GM13977 (cell line): ENCODE results near the gene LEMD2.

Experiments
- DNase-seq: peaks from one replicate; pipeline ENCODE4 v3.0.0; 2012; ENCODE audit warnings: low spot score
- in situ Hi-C: fragments of 300-500 bp; cut with MboI; formaldehyde crosslinking; loops from one replicate; pipeline ENCODE4 v1.12.0; 2022; ENCODE audit warnings: low sequenced_read_pairs, low pct_unique_long_range_greater_than_20kb, mixed read lengths, inconsistent platforms; ENCODE audit not compliant: unreplicated experiment
- TF ChIP-seq, protein P1 (sequence below): IDR thresholded peaks from 2 replicates; pipeline ENCODE4 v1.5.1; 2012; ENCODE audit warnings: mild to moderate bottlenecking, control low read depth; ENCODE audit not compliant: insufficient read depth; ENCODE audit errors: extremely low read depth, missing control alignments

Gene LEMD2

DNA sequence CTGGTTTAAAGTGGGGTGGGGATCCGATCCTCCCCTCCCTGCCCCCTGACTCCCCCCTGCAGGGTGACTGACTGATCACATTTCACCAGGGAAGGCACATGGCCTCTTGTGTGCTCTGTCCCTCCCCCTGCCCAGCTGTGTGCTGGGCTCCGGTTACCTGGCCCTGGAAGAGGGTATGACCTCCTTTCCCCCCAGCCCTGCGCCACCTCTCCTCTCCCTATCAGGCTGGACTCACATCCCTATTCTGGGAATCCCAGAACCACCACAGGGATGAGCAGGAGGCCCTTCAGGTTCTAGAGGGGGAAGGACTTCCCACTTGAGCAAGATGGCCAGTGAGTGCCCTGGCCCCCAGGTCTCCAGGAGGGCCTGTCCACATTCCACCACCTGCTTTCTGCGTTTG is 40.1 kb downstream of the LEMD2 start:
- no peak for DNase-seq
- in situ Hi-C loops, result no loop called here
- TF ChIP-seq, protein P1, sequence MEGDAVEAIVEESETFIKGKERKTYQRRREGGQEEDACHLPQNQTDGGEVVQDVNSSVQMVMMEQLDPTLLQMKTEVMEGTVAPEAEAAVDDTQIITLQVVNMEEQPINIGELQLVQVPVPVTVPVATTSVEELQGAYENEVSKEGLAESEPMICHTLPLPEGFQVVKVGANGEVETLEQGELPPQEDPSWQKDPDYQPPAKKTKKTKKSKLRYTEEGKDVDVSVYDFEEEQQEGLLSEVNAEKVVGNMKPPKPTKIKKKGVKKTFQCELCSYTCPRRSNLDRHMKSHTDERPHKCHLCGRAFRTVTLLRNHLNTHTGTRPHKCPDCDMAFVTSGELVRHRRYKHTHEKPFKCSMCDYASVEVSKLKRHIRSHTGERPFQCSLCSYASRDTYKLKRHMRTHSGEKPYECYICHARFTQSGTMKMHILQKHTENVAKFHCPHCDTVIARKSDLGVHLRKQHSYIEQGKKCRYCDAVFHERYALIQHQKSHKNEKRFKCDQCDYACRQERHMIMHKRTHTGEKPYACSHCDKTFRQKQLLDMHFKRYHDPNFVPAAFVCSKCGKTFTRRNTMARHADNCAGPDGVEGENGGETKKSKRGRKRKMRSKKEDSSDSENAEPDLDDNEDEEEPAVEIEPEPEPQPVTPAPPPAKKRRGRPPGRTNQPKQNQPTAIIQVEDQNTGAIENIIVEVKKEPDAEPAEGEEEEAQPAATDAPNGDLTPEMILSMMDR, result no peak

DNA sequence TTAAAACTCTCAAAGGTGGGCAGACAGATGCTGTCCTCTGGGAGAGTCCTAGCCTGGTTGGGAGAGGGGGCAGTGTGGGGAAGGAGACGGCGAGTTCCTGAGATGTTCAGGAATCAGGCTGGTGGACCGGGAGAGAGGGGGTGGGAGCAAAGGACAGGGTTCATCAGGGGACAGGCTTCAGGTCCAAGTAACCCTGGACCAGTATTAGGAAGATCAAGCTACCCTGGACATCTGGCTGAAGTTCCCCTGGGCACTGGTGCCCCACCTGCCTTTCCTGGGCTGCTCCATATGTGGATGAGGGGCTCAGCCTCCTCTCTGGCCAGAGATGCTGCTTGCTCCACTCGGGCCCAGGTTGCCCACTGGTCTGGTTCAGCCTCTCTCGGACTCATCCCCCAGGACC is 41.1 kb downstream of the LEMD2 start:
- in situ Hi-C loops, result no loop called here
- TF ChIP-seq, protein P1, result no peak
- no peak for DNase-seq

DNA sequence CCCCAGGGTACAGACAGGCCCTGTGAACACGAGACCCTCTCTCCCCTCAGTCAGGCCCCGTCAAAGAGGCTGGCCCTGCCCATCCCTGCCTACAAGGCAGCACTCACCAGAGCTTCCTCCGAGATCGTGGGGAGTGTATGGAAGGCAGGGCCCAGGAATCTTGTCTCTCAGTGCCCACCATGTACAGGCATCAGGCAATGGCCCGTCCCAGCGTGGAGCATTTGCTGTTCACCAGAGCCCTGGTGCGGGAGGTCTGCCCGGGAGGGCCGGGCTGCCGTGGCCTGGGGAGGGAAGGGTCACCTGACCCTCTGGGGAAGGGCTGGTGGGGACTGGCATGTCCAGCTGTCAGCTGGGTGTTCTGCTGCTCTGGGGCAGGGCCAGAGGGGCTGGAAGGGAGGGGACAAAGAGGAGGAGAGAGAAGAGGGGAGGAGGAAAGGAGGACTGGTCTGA is 42.3 kb downstream of the LEMD2 start, which contains the start of gene IP6K3:
TSS of gene IP6K3 (minus strand) at position 255 of the 450 bp plus-strand sequence. CDS start 11,429 bp downstream, outside the sequence.
- DNase-seq, result no peak
- in situ Hi-C loops, result no loop called here
- TF ChIP-seq, protein P1, result no peak

DNA sequence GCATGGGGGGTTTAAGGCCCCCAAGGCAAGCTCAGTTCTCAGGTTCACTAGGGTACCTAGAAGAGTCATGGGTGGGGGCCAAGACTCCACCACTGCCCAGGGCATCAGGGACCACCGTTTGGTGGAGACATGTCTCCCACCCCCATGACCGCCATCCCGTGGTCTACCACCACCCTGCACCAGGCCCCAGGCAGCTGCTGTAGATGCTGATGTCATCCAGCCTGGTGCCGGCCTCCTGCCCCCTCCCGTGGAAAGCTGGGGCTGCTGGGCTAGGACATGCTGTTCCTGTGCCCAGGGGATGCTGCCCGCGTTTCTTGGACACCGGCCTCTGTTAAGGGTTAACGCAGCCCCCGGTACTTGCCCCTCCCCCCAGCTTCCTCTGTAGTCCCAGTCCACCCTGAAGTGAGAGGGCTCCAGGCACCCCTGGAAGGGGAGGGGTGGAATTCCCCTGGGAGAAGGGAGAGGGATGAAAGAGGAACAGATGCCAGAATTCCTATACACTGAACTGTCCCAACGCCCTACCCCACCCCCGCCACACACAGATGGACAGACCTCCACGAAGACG is 42.8 kb downstream of the LEMD2 start:
- DNase-seq, result no peak
- in situ Hi-C loops, result no loop called here
- TF ChIP-seq, protein P1, result no peak

DNA sequence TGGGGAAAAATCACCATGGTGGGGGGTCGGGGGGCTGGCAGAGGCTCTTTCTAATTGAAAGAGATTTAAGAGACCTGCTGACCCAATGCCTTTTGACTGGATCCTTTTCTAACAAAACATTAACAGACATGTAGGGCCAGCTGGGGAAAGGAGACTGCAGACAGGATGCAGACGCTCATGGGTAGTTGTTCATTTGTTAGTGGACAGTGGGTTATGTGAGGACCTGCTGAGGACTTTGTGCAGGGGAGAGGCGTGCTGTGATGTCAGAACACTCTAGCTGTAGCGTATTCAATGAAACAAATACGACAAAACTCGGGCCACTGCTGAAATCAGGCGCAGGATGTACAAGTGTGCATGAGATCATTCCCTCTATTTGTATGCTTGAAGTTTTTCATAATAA is 43.4 kb downstream of the LEMD2 start:
- DNase-seq, result no peak
- in situ Hi-C loops, result no loop called here
- TF ChIP-seq, protein P1, result no peak

DNA sequence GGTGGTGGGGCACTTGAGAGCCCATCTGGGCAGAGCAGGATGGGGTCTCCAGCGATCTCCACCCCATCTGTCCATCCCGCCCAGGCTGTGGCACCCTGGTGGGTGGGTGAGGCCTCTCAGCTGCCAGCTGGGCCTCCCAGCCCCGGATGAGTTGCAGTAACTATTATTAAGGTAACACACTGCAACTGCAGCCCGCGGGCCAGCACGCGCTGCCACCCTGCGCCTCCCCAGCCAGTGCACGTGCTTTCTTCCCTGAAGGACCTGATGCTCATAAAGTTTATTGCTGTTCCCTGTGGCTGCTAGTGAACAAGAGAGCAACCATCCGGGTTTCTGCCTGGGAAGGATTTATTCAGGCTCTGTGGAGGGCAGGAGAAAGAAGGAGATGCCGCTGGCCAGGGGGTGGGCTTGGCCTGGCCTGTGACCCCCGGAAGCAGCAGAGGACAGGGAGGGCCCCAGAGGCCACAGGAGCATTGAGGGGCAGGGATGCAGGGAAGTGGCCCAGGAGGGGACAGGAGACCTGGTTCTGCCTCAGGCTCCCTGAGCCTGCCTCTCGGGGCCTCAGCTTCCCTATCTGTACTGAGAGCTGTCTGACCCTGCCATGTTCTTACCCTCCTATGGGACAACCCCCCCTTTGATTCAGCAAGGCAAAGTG is 43.9 kb downstream of the LEMD2 start:
- no peak for DNase-seq
- in situ Hi-C loops, result no loop called here

More for the DNA sequence above, 43.9 kb downstream of the LEMD2 start:
- TF ChIP-seq, protein P1, result no peak
